ENCODE measurements around the gene MFAP3L.
A peak's percentile ranks its signal among the peaks of the same experiment; 100 is the strongest.

Gene MFAP3L

DNA sequence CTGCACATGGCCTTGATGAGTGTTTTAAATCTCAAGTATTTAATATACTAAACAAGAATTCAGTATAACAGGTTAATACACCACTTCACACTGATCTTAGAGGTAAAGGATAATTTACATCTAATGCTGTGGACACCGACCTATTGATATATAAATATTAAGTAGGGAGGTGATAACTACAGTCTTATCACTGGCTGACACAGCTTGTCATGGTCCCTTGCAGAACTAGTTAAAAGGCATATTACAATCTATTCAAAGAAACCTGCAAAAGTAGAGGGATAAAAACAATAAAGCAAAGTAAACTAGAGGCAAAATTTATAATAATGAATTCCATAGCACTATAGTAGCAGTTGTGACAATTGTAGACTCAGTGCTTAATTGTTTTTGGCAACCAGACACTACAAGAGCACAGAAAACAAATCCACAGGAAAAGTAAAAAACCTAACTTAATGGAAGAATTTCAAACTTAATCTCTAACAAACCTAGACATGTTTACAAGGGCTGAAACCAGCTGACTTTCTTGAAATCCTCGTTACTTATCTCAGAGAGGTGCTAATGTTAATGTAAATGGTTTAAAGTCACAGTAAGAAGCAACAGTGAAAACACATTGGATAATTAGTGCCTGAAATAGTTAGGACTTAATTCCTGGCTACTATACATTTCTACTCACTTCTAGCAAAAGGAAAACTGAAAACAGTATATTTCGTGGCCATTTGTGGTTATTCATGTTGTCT is 25.0 kb downstream of the MFAP3L start:
- H2AFZ ChIP-seq (ENCODE audit: low read length) = no peak overlapping the region
- no CpG with 5 or more reads among the region's 3 CpGs for WGBS, 2 donors (ENCODE audit: extremely low coverage in 2 of 2, insufficient read length in 2 of 2, insufficient replicate concordance in 1 of 2)
- H4K91ac ChIP-seq (ENCODE audit: low read depth, low read length, poor library complexity) = no peak overlapping the region
- no peak overlapping the region for H2BK15ac ChIP-seq (ENCODE audit: low read length)
- H3K4ac ChIP-seq (ENCODE audit: low read length) = no peak overlapping the region
- H3K27ac ChIP-seq (replicated peaks; ENCODE audit: low read length) = no peak overlapping the region
- no peaks in the 10 kb centered on the region for H3K36me3 ChIP-seq (replicated peaks in 1 of 2; ENCODE audit: control insufficient read depth in 2 of 2, insufficient read depth in 2 of 2, low read length in 2 of 2)
- no peak overlapping the region for H3K18ac ChIP-seq (ENCODE audit: low read length)
- no peaks in the 10 kb centered on the region for H3K79me1 ChIP-seq (ENCODE audit: low read depth, low read length)
- no peak for DNase-seq (ENCODE audit: low spot score)
- no peak overlapping the region for H3K4me3 ChIP-seq (ENCODE audit: low read length in 2 of 2)
- H3K9me3 ChIP-seq (replicated peaks in 1 of 2; ENCODE audit: control insufficient read depth in 2 of 2, insufficient read depth in 1 of 2, low read depth in 1 of 2, low read length in 2 of 2) = no peaks in the 10 kb centered on the region
- no peaks in the 10 kb centered on the region for H3K27me3 ChIP-seq (ENCODE audit: control insufficient read depth in 3 of 3, insufficient read depth in 3 of 3, low read depth in 1 of 3, low read length in 3 of 3)
- H3K23ac ChIP-seq (ENCODE audit: low read depth, low read length, poor library complexity) = no peak overlapping the region
- no peak overlapping the region for H2BK120ac ChIP-seq (ENCODE audit: low read depth, low read length)
- H3K4me1 ChIP-seq (ENCODE audit: control insufficient read depth in 2 of 2, insufficient read depth in 1 of 2, low read depth in 1 of 2, low read length in 2 of 2) = peaks cover 0 to 19% of the 10 kb centered on the region in 2 donors
- H3K14ac ChIP-seq (ENCODE audit: low read length) = no peak overlapping the region
- H2BK5ac ChIP-seq (ENCODE audit: low read length) = no peak overlapping the region
- no peak overlapping the region for H2BK12ac ChIP-seq (ENCODE audit: low read length)
- no peak overlapping the region for H4K8ac ChIP-seq (ENCODE audit: low read depth, low read length)
- H3K4me2 ChIP-seq (ENCODE audit: insufficient read depth, low read length, poor library complexity, severe bottlenecking) = no peak overlapping the region
- H3K9ac ChIP-seq (ENCODE audit: low read depth, low read length, poor library complexity) = no peak overlapping the region
- H2AK5ac ChIP-seq (ENCODE audit: low read depth, low read length) = no peak overlapping the region

DNA sequence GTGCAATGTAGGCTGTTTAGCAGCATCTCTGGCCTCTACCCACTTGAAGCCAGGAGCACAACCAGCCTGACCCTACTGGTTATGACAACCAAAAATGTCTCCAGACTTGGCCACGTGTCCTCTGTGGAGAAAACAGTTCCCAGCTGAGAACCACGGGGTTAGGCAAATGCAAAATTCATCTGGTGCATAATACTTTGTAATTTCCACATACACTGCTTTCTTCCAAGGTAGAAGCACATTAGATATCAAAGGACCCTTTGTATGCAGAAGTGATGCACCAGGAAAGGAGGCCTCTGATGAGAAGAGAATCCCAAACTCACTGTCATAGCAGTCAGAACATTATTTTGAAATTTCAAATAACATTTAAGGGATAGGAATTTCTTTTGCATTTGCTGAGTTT is 26.3 kb downstream of the MFAP3L start:
- H3K4me1 ChIP-seq (ENCODE audit: control insufficient read depth in 2 of 2, insufficient read depth in 1 of 2, low read depth in 1 of 2, low read length in 2 of 2) = peaks cover 0 to 15% of the 10 kb centered on the region in 2 donors
- no peaks in the 10 kb centered on the region for H3K27me3 ChIP-seq (ENCODE audit: control insufficient read depth in 3 of 3, insufficient read depth in 3 of 3, low read depth in 1 of 3, low read length in 3 of 3)
- H3K14ac ChIP-seq (ENCODE audit: low read length) = no peak overlapping the region
- no peak overlapping the region for H3K4me2 ChIP-seq (ENCODE audit: insufficient read depth, low read length, poor library complexity, severe bottlenecking)
- DNase-seq (ENCODE audit: low spot score) = no peak
- no CpG with 5 or more reads among the region's 2 CpGs for WGBS, 2 donors (ENCODE audit: extremely low coverage in 2 of 2, insufficient read length in 2 of 2, insufficient replicate concordance in 1 of 2)
- H2AK5ac ChIP-seq (ENCODE audit: low read depth, low read length) = no peak overlapping the region
- H3K4ac ChIP-seq (ENCODE audit: low read length) = no peak overlapping the region
- H3K18ac ChIP-seq (ENCODE audit: low read length) = no peak overlapping the region
- no peak overlapping the region for H4K91ac ChIP-seq (ENCODE audit: low read depth, low read length, poor library complexity)
- H3K23ac ChIP-seq (ENCODE audit: low read depth, low read length, poor library complexity) = no peak overlapping the region
- H2BK12ac ChIP-seq (ENCODE audit: low read length) = no peak overlapping the region
- H3K36me3 ChIP-seq (replicated peaks in 1 of 2; ENCODE audit: control insufficient read depth in 2 of 2, insufficient read depth in 2 of 2, low read length in 2 of 2) = no peaks in the 10 kb centered on the region
- no peak overlapping the region for H2BK5ac ChIP-seq (ENCODE audit: low read length)
- no peak overlapping the region for H3K27ac ChIP-seq (replicated peaks; ENCODE audit: low read length)
- H3K4me3 ChIP-seq (ENCODE audit: low read length in 2 of 2) = no peak overlapping the region
- H2BK120ac ChIP-seq (ENCODE audit: low read depth, low read length) = peak overlapping the region; percentile 65
- H3K9me3 ChIP-seq (replicated peaks in 1 of 2; ENCODE audit: control insufficient read depth in 2 of 2, insufficient read depth in 1 of 2, low read depth in 1 of 2, low read length in 2 of 2) = no peaks in the 10 kb centered on the region
- no peak overlapping the region for H4K8ac ChIP-seq (ENCODE audit: low read depth, low read length)
- no peak overlapping the region for H3K9ac ChIP-seq (ENCODE audit: low read depth, low read length, poor library complexity)
- no peaks in the 10 kb centered on the region for H3K79me1 ChIP-seq (ENCODE audit: low read depth, low read length)
- H2BK15ac ChIP-seq (ENCODE audit: low read length) = no peak overlapping the region
- H2AFZ ChIP-seq (ENCODE audit: low read length) = no peak overlapping the region

DNA sequence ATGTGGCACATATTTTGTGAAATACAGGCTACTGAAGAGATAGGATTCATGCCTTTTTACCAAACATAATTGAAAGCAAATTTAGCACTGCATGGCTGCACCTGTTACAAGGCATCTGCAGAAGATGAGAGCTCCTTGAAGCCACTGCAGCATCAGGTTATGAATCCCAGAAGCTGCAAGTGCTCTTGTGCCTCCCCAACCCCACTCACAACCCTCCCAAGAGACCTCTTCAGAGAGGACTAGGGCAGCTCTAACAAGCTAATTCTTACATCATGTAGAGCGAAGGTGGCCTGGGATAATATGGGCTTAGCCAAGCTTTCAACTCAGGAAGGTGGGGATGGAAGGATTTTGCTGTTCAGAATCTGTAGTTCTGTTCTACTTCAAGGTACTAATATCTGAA is 27.2 kb downstream of the MFAP3L start:
- H3K36me3 ChIP-seq (replicated peaks in 1 of 2; ENCODE audit: control insufficient read depth in 2 of 2, insufficient read depth in 2 of 2, low read length in 2 of 2) = no peaks in the 10 kb centered on the region
- H3K9me3 ChIP-seq (replicated peaks in 1 of 2; ENCODE audit: control insufficient read depth in 2 of 2, insufficient read depth in 1 of 2, low read depth in 1 of 2, low read length in 2 of 2) = no peaks in the 10 kb centered on the region
- no peak overlapping the region for H3K4ac ChIP-seq (ENCODE audit: low read length)
- H3K27me3 ChIP-seq (ENCODE audit: control insufficient read depth in 3 of 3, insufficient read depth in 3 of 3, low read depth in 1 of 3, low read length in 3 of 3) = no peaks in the 10 kb centered on the region
- H3K14ac ChIP-seq (ENCODE audit: low read length) = no peak overlapping the region
- H4K91ac ChIP-seq (ENCODE audit: low read depth, low read length, poor library complexity) = no peak overlapping the region
- no peak overlapping the region for H4K8ac ChIP-seq (ENCODE audit: low read depth, low read length)
- peaks cover 0 to 15% of the 10 kb centered on the region in 2 donors for H3K4me1 ChIP-seq (ENCODE audit: control insufficient read depth in 2 of 2, insufficient read depth in 1 of 2, low read depth in 1 of 2, low read length in 2 of 2)
- H2AFZ ChIP-seq (ENCODE audit: low read length) = no peak overlapping the region
- DNase-seq (ENCODE audit: low spot score) = no peak
- no peak overlapping the region for H3K18ac ChIP-seq (ENCODE audit: low read length)
- H2AK5ac ChIP-seq (ENCODE audit: low read depth, low read length) = no peak overlapping the region
- no peak overlapping the region for H3K23ac ChIP-seq (ENCODE audit: low read depth, low read length, poor library complexity)
- no peak overlapping the region for H2BK15ac ChIP-seq (ENCODE audit: low read length)
- no peak overlapping the region for H3K4me3 ChIP-seq (ENCODE audit: low read length in 2 of 2)
- H3K79me1 ChIP-seq (ENCODE audit: low read depth, low read length) = no peaks in the 10 kb centered on the region
- no peak overlapping the region for H3K9ac ChIP-seq (ENCODE audit: low read depth, low read length, poor library complexity)
- no CpG with 5 or more reads among the region's 1 CpG for WGBS, 2 donors (ENCODE audit: extremely low coverage in 2 of 2, insufficient read length in 2 of 2, insufficient replicate concordance in 1 of 2)
- H3K4me2 ChIP-seq (ENCODE audit: insufficient read depth, low read length, poor library complexity, severe bottlenecking) = no peak overlapping the region
- no peak overlapping the region for H2BK120ac ChIP-seq (ENCODE audit: low read depth, low read length)
- H2BK5ac ChIP-seq (ENCODE audit: low read length) = no peak overlapping the region
- no peak overlapping the region for H3K27ac ChIP-seq (replicated peaks; ENCODE audit: low read length)
- no peak overlapping the region for H2BK12ac ChIP-seq (ENCODE audit: low read length)

DNA sequence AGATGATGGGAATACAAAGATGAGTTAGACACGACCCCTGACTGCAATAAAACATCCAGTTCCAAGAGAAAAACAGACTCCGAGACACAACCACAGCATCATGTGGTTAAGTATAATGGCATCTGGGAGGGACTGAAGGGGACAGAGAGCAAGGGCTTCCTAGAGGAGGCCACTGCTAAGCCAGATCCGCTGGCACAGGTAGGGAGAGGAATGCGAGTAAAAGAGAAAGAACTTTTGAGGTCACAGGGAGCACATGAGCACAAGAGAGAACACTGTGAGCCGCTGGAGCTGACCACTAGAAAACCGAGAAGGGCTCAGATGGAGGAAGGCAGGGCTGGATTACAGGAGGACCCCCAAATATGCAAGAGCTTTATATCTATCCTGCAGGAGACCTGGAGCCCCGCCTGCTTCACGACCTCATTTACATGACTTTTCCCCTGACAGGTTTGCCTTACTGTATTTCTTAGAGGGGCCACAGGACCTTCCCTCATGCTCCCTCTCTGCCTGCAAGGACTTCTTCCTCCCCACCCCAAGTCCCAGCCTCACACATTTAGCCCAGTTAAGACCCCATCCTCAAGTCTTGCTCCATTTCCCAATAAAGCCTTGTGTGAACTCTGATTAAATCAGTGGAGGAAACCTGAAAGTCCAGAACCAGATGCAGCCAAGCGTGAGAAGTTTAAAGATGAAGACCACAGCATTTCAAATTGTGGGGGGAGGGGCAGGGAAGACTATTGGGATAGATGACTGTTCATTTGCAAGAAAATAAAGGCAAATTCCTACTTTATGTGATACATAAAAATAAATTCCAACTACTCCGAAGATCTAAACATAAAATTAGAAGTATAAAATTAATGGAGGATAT is 29.6 kb downstream of the MFAP3L start:
- Histone ChIP-seq H2AFZ (ENCODE audit: low read length) (no peak overlapping the region), H3K4me1 (ENCODE audit: control insufficient read depth in 2 of 2, insufficient read depth in 1 of 2, low read depth in 1 of 2, low read length in 2 of 2) (peaks cover 0 to 7% of the 10 kb centered on the region in 2 donors), H3K36me3 (replicated peaks in 1 of 2; ENCODE audit: control insufficient read depth in 2 of 2, insufficient read depth in 2 of 2, low read length in 2 of 2) (no peaks in the 10 kb centered on the region), H3K18ac (ENCODE audit: low read length) (peak overlapping the region; percentile 59), H3K4me2 (ENCODE audit: insufficient read depth, low read length, poor library complexity, severe bottlenecking) (no peak overlapping the region), H3K79me1 (ENCODE audit: low read depth, low read length) (no peaks in the 10 kb centered on the region), H3K14ac (ENCODE audit: low read length) (no peak overlapping the region), H2BK5ac (ENCODE audit: low read length) (no peak overlapping the region), H3K4me3 (ENCODE audit: low read length in 2 of 2) (no peak overlapping the region), H3K23ac (ENCODE audit: low read depth, low read length, poor library complexity) (no peak overlapping the region), H3K27me3 (ENCODE audit: control insufficient read depth in 3 of 3, insufficient read depth in 3 of 3, low read depth in 1 of 3, low read length in 3 of 3) (no peaks in the 10 kb centered on the region), H3K9ac (ENCODE audit: low read depth, low read length, poor library complexity) (no peak overlapping the region), H4K8ac (ENCODE audit: low read depth, low read length) (no peak overlapping the region), H4K91ac (ENCODE audit: low read depth, low read length, poor library complexity) (no peak overlapping the region), H2BK12ac (ENCODE audit: low read length) (no peak overlapping the region), H2AK5ac (ENCODE audit: low read depth, low read length) (no peak overlapping the region), H3K27ac (replicated peaks; ENCODE audit: low read length) (no peak overlapping the region), H2BK15ac (ENCODE audit: low read length) (no peak overlapping the region), H3K4ac (ENCODE audit: low read length) (no peak overlapping the region), H3K9me3 (replicated peaks in 1 of 2; ENCODE audit: control insufficient read depth in 2 of 2, insufficient read depth in 1 of 2, low read depth in 1 of 2, low read length in 2 of 2) (no peaks in the 10 kb centered on the region), H2BK120ac (ENCODE audit: low read depth, low read length) (no peak overlapping the region)
- DNase-seq (ENCODE audit: low spot score) = no peak
- WGBS, 2 donors (ENCODE audit: extremely low coverage in 2 of 2, insufficient read length in 2 of 2, insufficient replicate concordance in 1 of 2) = no CpG with 5 or more reads among the region's 10 CpGs
